Stimulated activated CD4-positive, alpha-beta T cell treated with anti-CD3 and anti-CD28 coated beads, Interleukin-15, amount 100 ng/mL, for 24 hours (primary cell): ENCODE measurements around the gene TBATA.

Source experiments
- DNase-seq: peaks from one replicate; pipeline ENCODE4 v3.0.0-alpha.2; 2020

The TBATA gene

DNA sequence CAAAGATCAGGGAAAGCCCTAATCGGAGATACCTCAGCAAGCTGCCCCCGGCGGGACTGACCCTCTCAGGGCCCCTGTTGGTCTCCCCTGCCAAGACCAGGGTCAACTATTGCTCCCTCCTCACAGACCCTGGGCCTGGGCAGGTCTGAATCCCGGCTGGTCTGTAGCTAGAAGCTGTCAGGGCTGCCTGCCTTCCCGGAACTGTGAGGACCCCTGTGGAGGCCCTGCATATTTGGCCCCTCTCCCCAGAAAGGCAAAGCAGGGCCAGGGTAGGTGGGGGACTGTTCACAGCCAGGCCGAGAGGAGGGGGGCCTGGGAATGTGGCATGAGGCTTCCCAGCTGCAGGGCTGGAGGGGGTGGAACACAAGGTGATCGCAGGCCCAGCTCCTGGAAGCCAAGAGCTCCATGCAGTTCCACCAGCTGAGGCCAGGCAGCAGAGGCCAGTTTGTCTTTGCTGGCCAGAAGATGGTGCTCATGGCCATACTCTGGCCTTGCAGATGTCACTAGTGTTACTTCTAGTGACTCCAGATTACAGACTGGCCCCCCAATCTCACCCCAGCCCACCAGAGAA lies 24.1 kb downstream of the TBATA start:
- DNase-seq: no peak

DNA sequence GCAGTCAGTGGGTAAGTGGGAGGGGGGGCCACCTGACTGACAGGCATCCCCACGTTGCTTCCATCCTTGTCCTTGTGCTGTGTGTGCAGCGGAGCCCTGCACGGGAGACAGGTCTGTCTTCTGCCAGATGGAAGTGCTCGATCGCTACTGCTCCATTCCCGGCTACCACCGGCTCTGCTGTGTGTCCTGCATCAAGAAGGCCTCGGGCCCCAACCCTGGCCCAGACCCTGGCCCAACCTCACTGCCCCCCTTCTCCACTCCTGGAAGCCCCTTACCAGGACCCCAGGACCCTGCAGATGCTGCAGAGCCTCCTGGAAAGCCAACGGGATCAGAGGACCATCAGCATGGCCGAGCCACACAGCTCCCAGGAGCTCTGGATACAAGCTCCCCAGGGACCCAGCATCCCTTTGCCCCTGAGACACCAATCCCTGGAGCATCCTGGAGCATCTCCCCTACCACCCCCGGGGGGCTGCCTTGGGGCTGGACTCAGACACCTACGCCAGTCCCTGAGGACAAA lies 24.8 kb downstream of the TBATA start:
- no peak for DNase-seq

DNA sequence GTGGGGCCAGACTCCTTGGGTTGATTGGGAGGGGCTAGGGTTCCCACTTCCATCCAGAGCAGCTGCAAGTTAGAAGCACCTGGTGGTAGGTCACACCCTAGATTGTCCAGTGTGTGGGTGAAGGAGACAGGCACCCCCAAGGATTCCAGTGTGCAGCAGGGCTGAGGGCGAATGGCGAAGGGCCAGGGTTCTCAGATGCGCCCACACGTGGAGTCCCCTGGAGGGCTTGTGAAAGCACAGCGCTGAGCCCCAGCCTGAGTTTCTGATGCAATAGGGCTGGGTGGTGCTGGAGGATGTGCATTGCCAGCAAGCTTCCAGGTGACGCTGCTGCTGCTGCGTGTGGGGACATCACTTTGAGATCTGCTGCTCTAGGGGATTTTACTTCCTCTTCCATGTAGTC lies 25.4 kb downstream of the TBATA start:
- no peak for DNase-seq

DNA sequence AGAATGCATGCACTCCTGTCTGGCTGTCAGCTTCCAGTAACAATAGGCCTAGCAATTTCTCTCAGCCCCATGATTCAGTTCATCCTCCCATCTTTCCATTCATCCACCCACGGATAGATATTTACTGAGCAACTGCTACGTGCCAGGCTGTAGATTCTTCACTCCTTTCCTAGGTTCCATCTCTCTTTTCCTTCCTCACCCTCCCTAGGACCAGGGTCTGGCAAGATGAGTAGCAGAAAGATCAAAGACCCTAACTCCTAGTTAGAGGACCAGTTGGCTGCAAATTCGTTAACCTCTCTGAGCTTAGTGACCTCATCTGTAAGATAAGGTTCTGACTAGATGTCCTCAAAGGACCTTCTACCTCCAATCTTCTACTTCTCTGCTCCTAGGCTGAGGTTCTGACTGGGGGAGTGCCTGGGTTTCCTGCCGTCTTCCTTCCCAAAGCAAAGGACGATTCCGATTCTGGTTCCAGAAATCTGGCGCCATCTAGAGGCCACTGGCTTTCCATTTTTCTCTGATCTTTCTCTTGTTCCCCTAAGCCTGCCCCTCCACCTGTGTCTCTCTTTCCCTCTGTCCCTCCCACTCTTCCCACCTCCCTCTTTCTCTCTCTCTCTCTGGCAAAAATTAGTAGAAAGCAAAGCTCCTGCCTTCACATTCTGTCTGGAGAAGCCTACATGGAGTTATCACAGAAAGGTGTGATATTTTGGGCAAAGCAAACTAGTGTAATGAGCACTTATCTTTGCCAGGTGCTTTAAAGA lies 26.2 kb downstream of the TBATA start:
- peak; percentile 79 for DNase-seq

DNA sequence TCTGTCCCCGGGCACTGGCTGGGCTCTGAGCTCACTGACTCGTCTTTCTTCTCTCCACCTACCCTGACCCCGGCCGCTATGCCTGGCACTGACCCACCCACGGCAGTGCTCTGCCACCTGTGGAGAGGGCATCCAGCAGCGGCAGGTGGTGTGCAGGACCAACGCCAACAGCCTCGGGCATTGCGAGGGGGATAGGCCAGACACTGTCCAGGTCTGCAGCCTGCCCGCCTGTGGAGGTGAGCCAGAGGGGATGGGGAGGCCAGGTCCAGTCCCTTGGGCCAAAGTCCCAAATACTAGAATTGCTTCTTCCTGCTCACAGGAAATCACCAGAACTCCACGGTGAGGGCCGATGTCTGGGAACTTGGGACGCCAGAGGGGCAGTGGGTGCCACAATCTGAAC lies 27.3 kb downstream of the TBATA start:
- DNase-seq: no peak

DNA sequence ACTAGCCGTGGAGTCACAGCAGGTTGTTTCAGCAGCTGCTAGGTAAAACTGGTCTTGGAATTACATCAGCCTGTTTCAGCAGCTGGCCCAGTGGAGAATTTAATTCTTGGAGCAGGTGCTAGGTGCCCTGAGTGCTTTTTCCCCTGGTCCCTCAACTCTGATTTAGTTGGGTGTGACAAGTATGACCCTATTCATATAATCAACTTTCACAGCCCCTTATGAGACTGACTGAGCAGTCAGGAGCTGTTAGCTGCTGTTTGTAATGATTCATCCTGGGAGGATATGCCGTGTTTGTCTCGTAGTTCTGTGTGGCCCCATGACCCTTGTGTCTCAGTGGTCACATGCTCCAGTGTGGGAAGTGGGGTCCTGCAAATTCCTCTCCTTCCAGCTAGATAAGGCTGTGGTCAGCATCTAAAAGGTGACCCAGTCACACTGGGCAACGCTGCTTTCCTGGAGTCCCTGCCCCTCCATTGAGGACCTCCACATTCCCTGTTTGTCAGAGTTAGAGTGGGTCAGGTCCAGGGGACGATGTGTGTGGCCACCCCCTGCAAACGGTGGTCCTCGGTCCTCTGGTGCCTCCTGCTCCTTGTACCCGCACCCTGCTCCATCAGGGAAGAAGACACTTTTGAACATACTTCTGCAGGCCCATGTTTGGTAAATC lies 28.3 kb downstream of the TBATA start:
- no peak for DNase-seq

DNA sequence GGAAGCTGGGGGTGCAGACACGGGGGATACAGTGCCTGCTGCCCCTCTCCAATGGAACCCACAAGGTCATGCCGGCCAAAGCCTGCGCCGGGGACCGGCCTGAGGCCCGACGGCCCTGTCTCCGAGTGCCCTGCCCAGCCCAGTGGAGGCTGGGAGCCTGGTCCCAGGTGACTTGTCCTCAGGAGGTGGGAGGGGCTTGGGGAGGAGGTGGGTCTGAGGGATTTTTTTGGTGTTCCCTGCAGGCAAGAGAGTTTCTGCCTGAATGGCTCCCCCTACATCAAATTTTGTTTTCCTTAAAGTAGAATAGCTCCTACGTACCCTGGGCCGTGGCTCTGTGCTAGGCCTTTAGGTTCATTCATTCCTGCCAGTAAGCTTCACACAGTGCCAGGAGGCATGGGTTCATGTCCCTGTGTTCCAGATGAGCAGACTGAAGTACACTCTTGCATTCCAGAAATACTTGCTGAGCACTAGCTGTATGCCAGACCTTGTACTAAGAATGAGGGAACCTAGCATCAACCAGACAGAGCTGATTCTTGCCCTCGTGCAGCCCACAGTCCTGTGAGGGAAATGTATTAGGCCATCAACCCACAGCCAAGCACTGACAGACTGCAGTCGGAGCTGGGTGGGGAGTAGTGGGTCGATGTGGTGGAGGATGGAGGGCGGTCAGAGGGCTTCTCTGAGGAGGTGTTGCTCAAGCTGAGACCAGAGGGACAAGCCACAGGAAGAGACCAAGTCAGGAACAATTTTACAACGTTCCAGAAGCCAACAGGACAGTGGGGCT lies 31.1 kb downstream of the TBATA start:
- no peak for DNase-seq

DNA sequence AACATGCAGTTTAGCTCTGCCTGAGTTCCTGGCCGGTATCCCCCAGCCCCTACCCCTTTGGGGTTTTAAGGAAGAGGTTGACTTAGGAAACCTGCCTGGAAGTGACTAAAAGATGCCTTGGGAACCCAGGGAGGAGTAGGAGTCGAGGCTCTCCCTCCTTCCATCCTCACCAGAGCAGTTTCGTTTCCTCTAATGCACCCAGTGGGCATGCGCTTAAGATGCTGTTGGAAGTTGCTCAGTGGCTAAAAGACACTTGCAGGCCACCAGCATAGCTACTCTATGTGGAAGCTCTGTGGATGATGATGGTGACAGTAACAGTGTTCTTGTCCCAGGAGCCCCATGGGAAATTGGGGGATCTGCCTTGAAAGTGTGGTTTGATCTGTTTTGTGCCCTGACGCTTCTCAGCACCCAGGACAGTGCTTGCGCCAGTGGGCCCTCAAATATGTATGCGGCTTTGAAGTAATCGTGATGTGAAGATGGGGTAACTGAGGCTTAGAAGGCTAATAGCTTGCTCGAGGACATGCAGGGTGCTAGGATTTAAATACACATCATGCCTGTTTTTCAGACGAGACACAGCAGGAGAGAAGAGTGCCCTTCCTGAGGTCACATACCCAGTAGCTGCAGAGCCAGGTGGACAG lies 32.0 kb downstream of the TBATA start:
- DNase-seq: no peak

DNA sequence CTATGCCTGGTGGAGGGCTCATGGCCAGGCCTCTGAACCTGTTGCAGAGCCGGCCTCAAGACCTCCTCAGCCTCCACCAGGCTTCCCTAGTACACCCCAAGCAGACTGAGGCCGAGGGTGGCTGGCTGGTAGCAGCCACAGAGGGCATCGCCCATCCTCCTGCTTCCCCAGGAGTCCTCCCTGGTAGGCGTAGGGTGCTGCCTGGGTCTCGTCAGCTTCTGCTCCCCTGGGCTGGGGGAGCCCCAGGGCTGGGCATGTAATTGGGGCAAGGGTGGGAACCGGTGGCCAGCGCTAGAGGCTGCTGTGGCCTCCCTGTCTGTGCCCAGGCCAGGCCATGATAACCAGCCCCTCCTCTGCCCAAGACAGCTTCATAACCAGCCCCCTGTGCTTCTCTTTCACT lies 32.6 kb downstream of the TBATA start:
- DNase-seq: no peak

DNA sequence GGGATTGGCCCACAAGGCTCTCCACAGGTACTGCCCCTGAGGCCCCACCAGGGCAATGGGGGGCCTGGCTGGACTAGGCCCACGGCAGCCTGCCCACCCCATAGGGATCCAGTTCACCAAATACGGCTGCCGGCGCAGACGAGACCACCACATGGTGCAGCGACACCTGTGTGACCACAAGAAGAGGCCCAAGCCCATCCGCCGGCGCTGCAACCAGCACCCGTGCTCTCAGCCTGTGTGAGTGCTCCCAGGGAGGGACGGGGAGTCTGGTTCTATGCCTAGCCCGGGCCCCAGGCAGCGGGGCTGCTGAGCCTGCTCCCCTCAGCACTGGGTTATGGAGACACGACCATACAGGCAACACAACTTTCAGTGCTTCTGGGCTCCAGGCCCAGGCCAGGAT lies 33.2 kb downstream of the TBATA start:
- no peak for DNase-seq

DNA sequence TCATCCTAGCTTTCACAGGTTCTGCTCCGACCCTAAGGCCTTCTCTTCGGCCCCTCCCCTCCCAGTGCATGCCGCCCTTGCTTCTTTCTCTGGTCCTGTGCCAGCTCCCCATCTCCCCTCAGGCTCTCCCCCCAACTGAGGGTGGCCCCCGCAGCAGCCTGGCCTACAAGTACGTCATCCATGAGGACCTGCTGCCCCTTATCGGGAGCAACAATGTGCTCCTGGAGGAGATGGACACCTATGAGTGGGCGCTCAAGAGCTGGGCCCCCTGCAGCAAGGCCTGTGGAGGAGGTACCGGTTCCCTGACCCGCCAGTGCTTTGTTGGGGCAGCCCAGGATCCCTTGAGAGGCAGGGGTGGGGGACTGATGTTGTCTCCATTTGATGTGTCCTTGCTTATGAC lies 33.8 kb downstream of the TBATA start:
- no peak for DNase-seq

DNA sequence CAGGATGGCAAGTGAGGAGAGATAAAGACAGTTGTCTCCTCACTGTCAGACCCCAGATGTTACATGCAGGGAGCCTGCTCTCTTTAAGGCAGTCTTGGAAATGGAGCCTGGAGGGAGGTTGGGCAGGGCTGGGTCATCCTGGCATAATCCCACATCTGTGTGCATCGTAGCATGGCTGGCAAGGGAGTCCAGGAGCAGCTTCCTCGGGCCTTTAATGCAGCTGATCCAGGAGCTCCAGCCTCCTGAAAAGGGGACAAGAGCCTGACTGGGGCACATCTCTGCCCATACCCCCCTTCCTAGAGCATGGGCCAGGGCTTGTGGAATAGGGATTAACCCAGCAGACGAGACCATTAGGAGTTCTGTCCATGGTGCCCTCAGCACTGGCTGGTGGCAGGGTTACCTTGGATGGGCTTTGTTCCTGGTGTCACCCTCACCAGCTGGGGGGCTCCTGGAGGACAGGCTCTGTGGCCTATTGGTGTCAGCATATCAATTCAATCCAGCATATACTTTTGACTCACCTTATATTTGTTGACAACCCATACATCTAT lies 34.9 kb downstream of the TBATA start:
- DNase-seq: no peak

DNA sequence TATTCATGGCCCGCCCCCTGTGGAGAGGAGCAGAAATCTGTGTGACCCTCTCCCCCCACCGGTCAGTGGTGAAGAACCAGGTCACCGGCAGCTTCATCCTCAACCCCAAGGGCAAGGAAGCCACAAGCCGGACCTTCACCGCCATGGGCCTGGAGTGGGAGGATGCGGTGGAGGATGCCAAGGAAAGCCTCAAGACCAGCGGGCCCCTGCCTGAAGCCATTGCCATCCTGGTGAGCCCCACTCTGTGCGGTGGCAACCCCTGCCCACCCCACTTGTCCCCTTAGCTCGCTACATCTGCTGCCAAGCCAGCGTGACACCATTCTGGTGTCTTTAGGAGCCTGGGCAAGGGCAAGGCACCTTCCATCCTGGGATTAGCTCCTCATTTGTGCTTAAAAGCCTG lies 35.4 kb downstream of the TBATA start:
- no peak for DNase-seq

DNA sequence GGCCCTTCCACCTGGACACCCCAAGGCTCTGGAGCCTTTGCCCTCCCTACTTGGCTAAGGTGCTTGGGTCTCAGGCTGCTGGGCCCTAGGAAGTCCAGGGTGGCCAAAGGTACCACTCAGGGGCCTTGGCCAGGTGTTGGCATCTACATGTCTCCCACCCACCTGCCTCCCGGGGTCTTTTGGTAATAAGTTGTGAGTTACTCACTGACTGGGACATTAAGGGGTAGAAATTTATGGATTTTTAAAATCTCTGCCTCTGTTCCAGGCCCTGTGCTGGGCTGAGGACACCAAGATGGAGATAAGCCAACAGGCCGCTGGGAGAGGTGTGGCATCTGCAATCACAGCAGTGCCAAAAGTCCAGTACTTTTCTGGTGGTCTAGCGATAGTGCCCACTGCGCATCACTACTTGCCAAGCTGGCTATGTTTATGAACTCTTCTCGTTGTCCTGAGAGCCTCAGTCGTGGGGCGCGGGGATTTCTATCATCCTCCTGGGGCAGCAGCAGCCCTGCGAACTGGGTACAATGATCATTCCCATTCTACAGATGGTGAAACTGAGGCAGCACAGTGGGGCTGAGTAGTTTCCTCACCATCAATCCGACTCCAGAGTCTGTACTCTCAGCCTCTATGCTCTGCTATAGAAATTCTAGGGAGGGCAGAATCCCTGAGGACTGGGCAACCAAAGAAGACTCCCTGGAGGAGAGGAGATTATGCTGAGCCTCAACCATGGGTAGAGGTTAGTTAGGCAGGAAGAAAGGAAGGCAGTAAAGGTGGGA lies 36.2 kb downstream of the TBATA start:
- DNase-seq: no peak

DNA sequence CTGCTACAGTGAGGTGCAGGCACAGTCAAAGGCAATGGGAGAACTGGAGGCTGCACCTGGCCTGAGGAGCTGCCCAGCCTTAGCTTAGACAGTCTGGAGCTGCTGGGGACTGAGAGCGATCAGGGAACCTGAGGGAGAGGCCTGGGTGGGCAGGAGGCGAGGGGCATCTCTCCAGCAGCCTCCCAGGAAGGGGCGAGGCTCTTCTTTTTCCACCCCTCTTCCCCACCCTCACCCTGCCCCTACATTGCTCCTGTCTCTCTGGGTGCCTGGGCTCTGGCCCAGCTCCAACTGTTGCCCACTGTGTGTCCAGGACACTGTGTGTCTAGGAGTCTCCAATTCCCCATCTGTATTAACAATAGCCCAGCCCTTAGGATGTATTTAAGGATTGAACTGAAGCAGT lies 36.9 kb downstream of the TBATA start:
- no peak for DNase-seq

DNA sequence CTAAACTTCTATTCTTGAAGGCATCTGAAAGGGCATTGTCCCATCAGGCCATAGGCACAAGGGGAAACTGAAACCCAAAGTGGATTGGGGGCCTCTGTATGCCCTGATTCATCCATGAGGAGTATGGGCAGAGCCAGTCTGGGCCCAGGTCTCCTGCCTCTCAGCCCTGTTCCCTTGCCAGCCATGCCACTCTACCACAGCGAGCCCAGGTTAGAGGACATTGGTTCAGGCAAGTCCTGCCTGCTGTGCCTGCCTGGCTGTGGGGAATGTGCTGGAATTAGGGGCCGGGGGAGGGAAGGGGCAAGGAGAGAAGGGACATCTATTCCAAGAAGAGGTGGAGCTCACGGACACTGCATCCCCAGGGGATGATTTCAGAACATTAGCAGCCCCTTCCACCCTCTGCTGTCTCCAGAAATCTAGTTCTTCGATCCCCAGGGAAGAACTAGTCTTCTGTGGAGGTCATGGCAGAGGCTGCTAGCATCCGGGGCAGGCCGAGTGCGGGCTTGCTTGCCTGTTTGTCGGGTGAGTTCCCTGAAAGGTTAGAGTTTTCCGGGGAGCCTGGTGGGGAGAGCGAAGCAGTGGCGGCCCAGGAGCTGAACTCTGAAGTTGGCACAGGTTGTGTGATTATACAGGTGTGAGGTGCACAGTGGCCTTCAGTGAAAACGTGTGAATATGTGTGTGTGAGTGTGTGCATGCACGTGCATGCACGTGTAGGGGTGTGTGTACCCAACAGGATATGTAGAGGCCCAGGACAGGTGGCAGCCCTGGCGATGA lies 37.8 kb downstream of the TBATA start:
- no peak for DNase-seq

DNA sequence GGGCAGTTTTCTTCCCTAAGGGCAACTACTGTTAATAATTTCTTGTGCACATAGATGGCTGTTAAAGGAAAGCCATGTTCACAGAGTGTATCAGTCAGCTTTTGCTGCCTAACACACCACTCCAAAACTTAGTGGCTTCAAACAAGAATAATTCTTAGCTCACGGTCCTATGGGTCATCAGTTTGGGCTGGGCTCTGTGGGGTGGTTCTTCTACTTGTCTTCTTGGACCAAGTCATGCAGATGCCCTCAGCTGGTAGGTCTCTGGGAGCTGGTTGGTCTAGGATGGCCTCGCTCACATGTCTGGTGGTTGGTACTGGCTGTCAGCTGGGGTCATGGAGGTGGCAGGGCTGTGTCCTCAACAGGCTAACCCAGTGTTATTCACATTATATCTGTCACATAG lies 39.6 kb downstream of the TBATA start:
- DNase-seq: no peak

DNA sequence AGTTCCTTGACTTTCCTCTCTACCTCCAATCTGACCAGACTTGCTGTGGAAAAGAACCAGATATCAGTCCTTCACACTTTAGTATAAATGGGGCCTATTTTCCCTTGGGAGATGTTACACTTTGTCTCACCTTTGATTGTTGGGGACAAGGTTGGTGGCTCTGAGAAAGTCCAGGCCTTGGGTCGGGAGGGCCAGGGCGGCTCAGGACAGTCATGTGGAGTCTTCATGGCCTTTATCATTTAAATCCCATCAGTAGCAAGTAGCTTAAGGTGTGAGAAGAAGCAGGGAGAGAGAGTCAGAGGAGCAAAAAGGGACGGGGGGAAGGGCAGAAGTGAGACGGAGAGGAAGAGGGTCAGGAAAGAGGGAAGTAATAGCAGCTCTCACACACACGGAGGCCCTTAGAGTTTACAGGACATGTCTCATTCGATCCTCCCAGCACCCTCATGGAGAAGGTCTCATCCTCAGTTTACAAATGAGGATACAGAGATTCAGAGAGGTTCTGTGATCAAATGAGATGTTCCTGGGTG lies 40.5 kb downstream of the TBATA start:
- DNase-seq: no peak

DNA sequence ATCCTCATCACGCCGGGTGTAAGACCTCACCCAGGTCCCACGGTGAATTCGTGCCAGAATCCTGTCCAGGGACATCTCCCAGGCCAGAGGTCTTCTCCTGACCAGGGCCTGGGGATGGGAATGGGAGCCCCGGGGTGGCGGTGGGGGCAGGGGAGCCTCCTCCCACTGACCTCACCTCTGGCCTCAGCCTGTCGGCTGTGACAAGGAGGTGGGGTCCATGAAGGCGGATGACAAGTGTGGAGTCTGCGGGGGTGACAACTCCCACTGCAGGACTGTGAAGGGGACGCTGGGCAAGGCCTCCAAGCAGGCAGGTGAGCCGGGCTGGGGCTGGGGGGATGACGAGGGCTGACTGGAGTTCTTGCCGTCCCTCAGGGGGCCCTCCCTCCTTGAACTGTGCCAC lies 41.3 kb downstream of the TBATA start:
- no peak for DNase-seq

DNA sequence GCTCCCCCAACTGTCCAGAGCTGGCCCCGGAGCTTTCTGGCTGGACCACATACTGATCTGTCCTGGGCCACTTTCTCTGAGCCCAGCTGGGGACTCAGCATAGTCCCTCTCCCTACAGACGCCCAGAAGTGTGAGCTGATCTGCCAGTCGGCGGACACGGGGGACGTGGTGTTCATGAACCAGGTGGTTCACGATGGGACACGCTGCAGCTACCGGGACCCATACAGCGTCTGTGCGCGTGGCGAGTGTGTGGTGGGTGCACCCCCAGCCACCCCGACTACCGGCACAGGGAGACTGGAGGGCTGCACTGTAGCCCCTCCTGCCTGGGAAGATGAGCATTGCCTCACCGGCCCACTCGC lies 41.8 kb downstream of the TBATA start:
- DNase-seq: no peak
